Suprapubic skin (tissue), 4 donors: Measurements from ENCODE around the gene NHSL1. TPM values are rescaled to one million over a fixed set of nuclear protein-coding genes. Genes with fewer than 3 reads are reported as not detected.
"Not testable (repeated sequence)": the region's sequence is repeated elsewhere in the genome, so short reads cannot be mapped to it uniquely, and the experiment has no call there.

Source experiments
- DNase-seq, 2 donors: peaks; one replicate each; pipeline ENCODE4 v3.0.0-alpha.2; 2019; ENCODE audit warnings: low spot score in 2 of 2
- H3K27ac ChIP-seq: fragments of 200-600 bp; sonication (generic); one replicate; pipeline ENCODE4 v1.5.1; 2019
- H3K27me3 ChIP-seq: fragments of 200-600 bp; sonication (generic); one replicate; pipeline ENCODE4 v1.5.1; 2019
- H3K36me3 ChIP-seq: fragments of 200-600 bp; sonication (generic); one replicate; pipeline ENCODE4 v1.5.1; 2019
- H3K4me1 ChIP-seq: fragments of 200-600 bp; sonication (generic); one replicate; pipeline ENCODE4 v1.5.1; 2019
- H3K4me3 ChIP-seq: fragments of 200-600 bp; sonication (generic); one replicate; pipeline ENCODE4 v1.5.1; 2019; ENCODE audit warnings: mild to moderate bottlenecking
- H3K9me3 ChIP-seq: fragments of 200-600 bp; sonication (generic); one replicate; pipeline ENCODE4 v1.5.1; 2019
- EP300 ChIP-seq: sonication (generic); formaldehyde crosslinking; IDR thresholded peaks from one replicate; pipeline ENCODE4 v1.6.1; 2017; ENCODE audit warnings: antibody characterized with exemption
- POLR2A ChIP-seq, 2 donors: fragments of 450-650 bp; IDR thresholded peaks; one replicate each; pipeline ENCODE4 v1.6.1; 2017; ENCODE audit warnings: antibody characterized with exemption in 2 of 2, mild to moderate bottlenecking in 2 of 2, moderate library complexity in 2 of 2
- POLR2AphosphoS5 ChIP-seq, 3 donors: sonication (generic); formaldehyde crosslinking; IDR thresholded peaks; one replicate each; pipeline ENCODE4 v1.6.1; 2017; ENCODE audit warnings: antibody characterized with exemption in 3 of 3
- WGBS: methylation state at CpG from one replicate; pipeline ENCODE4 v1.1.5; 2018; 5-methylcytosine and 5-hydroxymethylcytosine counted together
- total RNA-seq, 4 donors: library from RNA; depleted of rRNA; stranded (reverse); fragments of >200 nt; gene quantifications; one replicate each; pipeline ENCODE4 v1.1.0, GENCODE V29; 2016
- TF ChIP-seq, protein P1 (sequence below), 2 donors: fragments of 200-600 bp in 1 of 2; fragments of 450-650 bp in 1 of 2; sonication (generic) in 1 of 2; IDR thresholded peaks; one replicate each; pipeline ENCODE4 v1.5.1; 2016 to 2019; ENCODE audit warnings: antibody characterized with exemption in 2 of 2, mild to moderate bottlenecking in 1 of 2, moderate library complexity in 1 of 2

Gene NHSL1
- total RNA-seq, 4 donors from 2014 or later = 62.6 to 105 (median 79.8) TPM

DNA sequence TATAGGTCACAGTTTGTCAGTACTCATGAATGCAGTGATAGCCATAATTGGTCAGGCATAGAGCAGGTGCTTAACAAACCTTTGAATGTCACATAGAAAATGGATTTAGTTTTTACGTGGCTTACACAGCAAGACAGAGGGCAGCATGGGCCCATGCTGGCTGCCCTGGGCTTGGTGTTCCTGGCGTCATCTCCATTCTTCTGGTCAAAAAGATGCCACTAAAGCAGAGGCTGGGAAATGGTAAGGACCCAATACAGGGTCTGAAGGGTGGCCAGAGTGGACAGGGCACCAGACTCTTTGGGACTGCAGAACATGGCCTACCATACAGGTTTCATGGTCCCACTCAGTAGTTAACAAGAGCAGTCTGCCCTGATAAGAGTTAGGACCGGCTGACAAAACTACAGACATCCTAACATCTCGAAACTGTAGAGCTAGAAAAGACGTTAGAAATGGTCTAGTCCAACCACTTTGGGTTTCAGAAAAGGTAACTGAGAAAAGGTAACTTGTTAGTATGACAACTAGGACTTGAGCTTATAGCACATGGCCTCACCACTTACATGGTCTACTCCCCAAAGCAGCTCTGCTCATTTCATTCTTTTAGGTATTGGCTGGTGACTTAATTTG lies 72.7 kb downstream of the NHSL1 start:
- WGBS = 90% methylated on average over 5 of the region's 5 CpGs
- TF ChIP-seq POLR2AphosphoS5 (IDR thresholded peaks at IDR 0.05) (no peak), POLR2A (IDR thresholded peaks at IDR 0.05) (no peak), EP300 (no peak)
- TF ChIP-seq, protein P1, sequence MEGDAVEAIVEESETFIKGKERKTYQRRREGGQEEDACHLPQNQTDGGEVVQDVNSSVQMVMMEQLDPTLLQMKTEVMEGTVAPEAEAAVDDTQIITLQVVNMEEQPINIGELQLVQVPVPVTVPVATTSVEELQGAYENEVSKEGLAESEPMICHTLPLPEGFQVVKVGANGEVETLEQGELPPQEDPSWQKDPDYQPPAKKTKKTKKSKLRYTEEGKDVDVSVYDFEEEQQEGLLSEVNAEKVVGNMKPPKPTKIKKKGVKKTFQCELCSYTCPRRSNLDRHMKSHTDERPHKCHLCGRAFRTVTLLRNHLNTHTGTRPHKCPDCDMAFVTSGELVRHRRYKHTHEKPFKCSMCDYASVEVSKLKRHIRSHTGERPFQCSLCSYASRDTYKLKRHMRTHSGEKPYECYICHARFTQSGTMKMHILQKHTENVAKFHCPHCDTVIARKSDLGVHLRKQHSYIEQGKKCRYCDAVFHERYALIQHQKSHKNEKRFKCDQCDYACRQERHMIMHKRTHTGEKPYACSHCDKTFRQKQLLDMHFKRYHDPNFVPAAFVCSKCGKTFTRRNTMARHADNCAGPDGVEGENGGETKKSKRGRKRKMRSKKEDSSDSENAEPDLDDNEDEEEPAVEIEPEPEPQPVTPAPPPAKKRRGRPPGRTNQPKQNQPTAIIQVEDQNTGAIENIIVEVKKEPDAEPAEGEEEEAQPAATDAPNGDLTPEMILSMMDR (IDR thresholded peaks at IDR 0.05) = no peak
- H3K9me3 ChIP-seq = no peaks in the 10 kb centered on the region
- H3K27ac ChIP-seq = no peak overlapping the region
- H3K27me3 ChIP-seq = no peaks in the 10 kb centered on the region
- DNase-seq = no peak
- no peak overlapping the region for H3K4me3 ChIP-seq
- H3K4me1 ChIP-seq = no peaks in the 10 kb centered on the region
- peaks cover 17% of the 10 kb centered on the region for H3K36me3 ChIP-seq

DNA sequence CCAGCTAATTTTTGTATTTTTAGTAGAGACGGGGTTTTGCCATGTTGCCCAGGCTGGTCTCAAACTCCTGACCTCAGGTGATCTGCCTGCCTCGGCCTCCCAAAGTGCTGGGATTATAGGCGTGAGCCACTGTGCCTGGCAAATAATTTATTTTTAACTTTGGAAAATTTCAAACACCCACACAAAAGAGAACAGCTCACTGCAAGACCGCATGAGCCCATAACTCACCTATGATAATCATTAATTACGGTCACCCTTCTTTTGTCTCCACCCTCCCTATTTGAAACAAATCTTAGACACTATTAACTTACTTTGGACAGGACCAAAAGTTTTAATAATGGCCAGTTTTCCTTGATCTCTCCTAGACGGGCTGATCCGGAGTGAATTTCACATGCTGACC lies 74.0 kb downstream of the NHSL1 start:
- 90% methylated on average over 7 of the region's 7 CpGs for WGBS
- H3K27me3 ChIP-seq, H3K27ac ChIP-seq, DNase-seq, H3K36me3 ChIP-seq, H3K9me3 ChIP-seq, H3K4me3 ChIP-seq, H3K4me1 ChIP-seq: not testable (repeated sequence)

DNA sequence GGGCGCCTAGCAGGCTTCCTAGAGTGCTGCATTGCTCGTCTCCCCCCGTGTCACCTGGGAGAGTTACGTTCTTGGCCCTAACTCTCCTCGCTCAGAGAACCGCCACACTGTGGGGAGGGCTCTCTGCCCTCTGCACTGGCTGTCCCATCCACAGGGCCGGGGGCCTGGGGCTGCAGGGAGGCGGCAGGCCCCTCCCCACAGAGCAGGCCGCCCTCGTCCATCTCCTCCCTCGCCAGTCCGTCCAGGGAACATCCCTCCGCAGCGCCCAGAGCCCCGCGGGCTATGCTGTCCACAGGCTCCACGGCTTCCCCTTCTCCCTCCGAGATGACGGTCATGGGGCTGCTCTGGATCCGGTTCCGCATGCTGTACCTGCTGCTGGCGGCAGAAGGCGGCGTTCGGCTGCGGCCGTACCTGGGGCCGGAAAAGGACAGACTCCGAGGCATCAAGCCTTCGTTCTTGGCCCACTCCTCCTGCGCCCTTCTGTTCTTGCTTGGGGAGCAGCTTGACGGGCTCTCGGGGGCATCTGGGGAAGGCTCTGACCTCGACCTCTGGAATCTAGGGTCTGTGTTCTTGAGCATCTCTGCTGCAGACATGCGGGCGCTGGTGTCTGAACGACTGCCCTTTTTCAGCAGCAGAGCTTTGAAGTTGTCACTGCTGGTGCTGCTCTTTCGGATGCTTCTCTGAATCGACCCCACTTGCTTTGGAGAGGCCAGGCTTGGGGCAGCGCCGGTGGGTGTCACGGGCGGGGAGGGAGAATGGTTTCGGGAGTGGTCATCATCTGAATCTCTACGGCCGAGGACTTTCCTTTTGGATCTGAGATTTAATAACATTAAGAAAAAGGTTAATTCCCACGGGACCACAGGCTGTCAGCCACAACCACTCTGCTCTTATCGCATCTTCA lies 75.0 kb downstream of the NHSL1 start:
- Histone ChIP-seq H3K4me3 (no peak overlapping the region), H3K9me3 (no peaks in the 10 kb centered on the region), H3K27ac (no peak overlapping the region), H3K4me1 (no peaks in the 10 kb centered on the region), H3K36me3 (peaks cover 9% of the 10 kb centered on the region), H3K27me3 (no peaks in the 10 kb centered on the region)
- WGBS = 92% methylated on average over 45 of the region's 48 CpGs
- no peak for DNase-seq
- TF ChIP-seq POLR2AphosphoS5 (IDR thresholded peaks at IDR 0.05) (no peak), POLR2A (IDR thresholded peaks at IDR 0.05) (no peak), EP300 (no peak)
- TF ChIP-seq, protein P1 (IDR thresholded peaks at IDR 0.05) = no peak

DNA sequence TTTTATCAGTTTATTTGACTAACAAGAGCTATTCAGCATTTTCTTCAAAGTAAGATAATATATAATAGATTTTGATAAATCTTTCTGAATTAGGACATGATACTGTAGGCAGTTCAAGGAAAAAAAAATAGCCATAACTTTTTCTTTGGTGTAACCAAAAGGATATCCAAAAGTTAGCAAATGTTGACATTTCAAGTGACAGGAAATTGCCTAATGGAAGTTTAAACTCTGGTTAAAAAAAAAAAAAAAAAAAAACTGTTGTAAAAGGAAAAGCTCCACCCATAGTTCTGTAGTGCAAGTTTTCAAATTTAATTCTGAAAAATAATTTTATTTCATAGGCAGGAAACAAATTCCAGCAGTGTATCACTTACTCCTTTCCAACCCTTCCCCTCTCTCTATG lies 76.4 kb downstream of the NHSL1 start:
- no peaks in the 10 kb centered on the region for H3K27me3 ChIP-seq
- TF ChIP-seq, protein P1 (IDR thresholded peaks at IDR 0.05) = no peak
- TF ChIP-seq POLR2A (IDR thresholded peaks at IDR 0.05) (no peak), POLR2AphosphoS5 (IDR thresholded peaks at IDR 0.05) (no peak), EP300 (no peak)
- peaks cover 13% of the 10 kb centered on the region for H3K36me3 ChIP-seq
- DNase-seq = no peak
- H3K4me3 ChIP-seq = no peak overlapping the region
- no peaks in the 10 kb centered on the region for H3K4me1 ChIP-seq
- no peaks in the 10 kb centered on the region for H3K9me3 ChIP-seq
- H3K27ac ChIP-seq = no peak overlapping the region

DNA sequence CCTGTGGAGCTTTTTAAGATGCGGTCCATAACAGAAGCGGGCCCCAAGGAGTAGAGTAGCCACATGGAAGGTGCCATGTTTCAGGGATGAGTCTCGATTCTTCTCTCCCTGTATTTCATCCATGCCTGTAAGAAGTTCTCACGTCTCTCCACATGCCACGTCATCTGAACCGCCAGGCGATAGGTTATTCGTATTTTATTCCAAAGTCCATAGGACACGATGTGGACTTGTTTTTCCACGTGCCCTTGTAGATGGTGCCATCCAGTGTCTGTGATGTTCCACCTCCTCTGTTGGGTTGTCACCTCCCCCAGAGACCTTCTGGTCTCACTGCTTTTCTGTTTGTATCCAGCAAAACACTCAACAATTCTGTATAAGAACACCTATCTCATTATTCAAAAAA lies 77.7 kb downstream of the NHSL1 start:
- Histone ChIP-seq H3K27me3 (no peaks in the 10 kb centered on the region), H3K4me3 (no peak overlapping the region), H3K9me3 (no peaks in the 10 kb centered on the region), H3K36me3 (peaks cover 19% of the 10 kb centered on the region), H3K4me1 (no peaks in the 10 kb centered on the region), H3K27ac (no peak overlapping the region)
- TF ChIP-seq, protein P1 (IDR thresholded peaks at IDR 0.05) = no peak
- TF ChIP-seq POLR2AphosphoS5 (IDR thresholded peaks at IDR 0.05) = no peak
- TF ChIP-seq EP300 = no peak
- no peak for TF ChIP-seq POLR2A (IDR thresholded peaks at IDR 0.05)
- 93% methylated on average over 10 of the region's 10 CpGs for WGBS
- DNase-seq = no peak
